ENCODE data around the gene GOLGA6C.
"Not testable (repeated sequence)": the region's sequence is repeated elsewhere in the genome, so short reads cannot be mapped to it uniquely, and the experiment has no call there.

Gene GOLGA6C

GRCh38 chr15:75259873-75260272, 1.7 kb downstream of the GOLGA6C start:
- H3K9ac ChIP-seq; H4K20me1 ChIP-seq (ENCODE audit: insufficient read depth); H3K4me2 ChIP-seq; H3K4me3 ChIP-seq (IDR thresholded peaks at IDR 0.05; ENCODE audit: insufficient read depth, low read depth, low read length); H3K4me1 ChIP-seq (ENCODE audit: low read depth, poor library complexity, severe bottlenecking); H3K27me3 ChIP-seq (ENCODE audit: insufficient read depth, low read depth); H2AFZ ChIP-seq (ENCODE audit: low read depth); H3K36me3 ChIP-seq (ENCODE audit: insufficient read depth); H3K27ac ChIP-seq; H3K79me2 ChIP-seq (ENCODE audit: insufficient read depth, low read depth): not testable (repeated sequence)

- H3K27ac ChIP-seq; H4K20me1 ChIP-seq (ENCODE audit: insufficient read depth); H3K79me2 ChIP-seq (ENCODE audit: insufficient read depth, low read depth); H3K27me3 ChIP-seq (ENCODE audit: insufficient read depth, low read depth); H3K36me3 ChIP-seq (ENCODE audit: insufficient read depth); H3K4me2 ChIP-seq; H3K4me3 ChIP-seq (IDR thresholded peaks at IDR 0.05; ENCODE audit: insufficient read depth, low read depth, low read length); H2AFZ ChIP-seq (ENCODE audit: low read depth); H3K9ac ChIP-seq; H3K4me1 ChIP-seq (ENCODE audit: low read depth, poor library complexity, severe bottlenecking): not testable (repeated sequence)
Measured at GRCh38 chr15:75273751-75274359, 15.7 kb downstream of the GOLGA6C start.

GRCh38 chr15:75274509-75275107, 16.5 kb downstream of the GOLGA6C start:
- TF ChIP-seq, protein P1, sequence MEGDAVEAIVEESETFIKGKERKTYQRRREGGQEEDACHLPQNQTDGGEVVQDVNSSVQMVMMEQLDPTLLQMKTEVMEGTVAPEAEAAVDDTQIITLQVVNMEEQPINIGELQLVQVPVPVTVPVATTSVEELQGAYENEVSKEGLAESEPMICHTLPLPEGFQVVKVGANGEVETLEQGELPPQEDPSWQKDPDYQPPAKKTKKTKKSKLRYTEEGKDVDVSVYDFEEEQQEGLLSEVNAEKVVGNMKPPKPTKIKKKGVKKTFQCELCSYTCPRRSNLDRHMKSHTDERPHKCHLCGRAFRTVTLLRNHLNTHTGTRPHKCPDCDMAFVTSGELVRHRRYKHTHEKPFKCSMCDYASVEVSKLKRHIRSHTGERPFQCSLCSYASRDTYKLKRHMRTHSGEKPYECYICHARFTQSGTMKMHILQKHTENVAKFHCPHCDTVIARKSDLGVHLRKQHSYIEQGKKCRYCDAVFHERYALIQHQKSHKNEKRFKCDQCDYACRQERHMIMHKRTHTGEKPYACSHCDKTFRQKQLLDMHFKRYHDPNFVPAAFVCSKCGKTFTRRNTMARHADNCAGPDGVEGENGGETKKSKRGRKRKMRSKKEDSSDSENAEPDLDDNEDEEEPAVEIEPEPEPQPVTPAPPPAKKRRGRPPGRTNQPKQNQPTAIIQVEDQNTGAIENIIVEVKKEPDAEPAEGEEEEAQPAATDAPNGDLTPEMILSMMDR (conservative IDR thresholded peaks at IDR 0.05; ENCODE audit: low read depth, low read length) = peak; percentile 30
- H3K4me1 ChIP-seq (ENCODE audit: low read depth, poor library complexity, severe bottlenecking); H3K4me3 ChIP-seq (IDR thresholded peaks at IDR 0.05; ENCODE audit: insufficient read depth, low read depth, low read length); H3K9ac ChIP-seq; H3K27me3 ChIP-seq (ENCODE audit: insufficient read depth, low read depth); H2AFZ ChIP-seq (ENCODE audit: low read depth); H3K79me2 ChIP-seq (ENCODE audit: insufficient read depth, low read depth); H3K27ac ChIP-seq; H4K20me1 ChIP-seq (ENCODE audit: insufficient read depth); H3K36me3 ChIP-seq (ENCODE audit: insufficient read depth); H3K4me2 ChIP-seq: not testable (repeated sequence)

GRCh38 chr15:75275617-75276016, 17.5 kb downstream of the GOLGA6C start:
- H2AFZ ChIP-seq (ENCODE audit: low read depth); H3K36me3 ChIP-seq (ENCODE audit: insufficient read depth); H3K27me3 ChIP-seq (ENCODE audit: insufficient read depth, low read depth); H3K4me2 ChIP-seq; H3K79me2 ChIP-seq (ENCODE audit: insufficient read depth, low read depth); H3K27ac ChIP-seq; H4K20me1 ChIP-seq (ENCODE audit: insufficient read depth); H3K9ac ChIP-seq; H3K4me3 ChIP-seq (IDR thresholded peaks at IDR 0.05; ENCODE audit: insufficient read depth, low read depth, low read length); H3K4me1 ChIP-seq (ENCODE audit: low read depth, poor library complexity, severe bottlenecking): not testable (repeated sequence)

- H3K27me3 ChIP-seq (ENCODE audit: insufficient read depth, low read depth); H3K4me3 ChIP-seq (IDR thresholded peaks at IDR 0.05; ENCODE audit: insufficient read depth, low read depth, low read length); H3K4me2 ChIP-seq; H3K9ac ChIP-seq; H3K27ac ChIP-seq; H4K20me1 ChIP-seq (ENCODE audit: insufficient read depth); H2AFZ ChIP-seq (ENCODE audit: low read depth); H3K36me3 ChIP-seq (ENCODE audit: insufficient read depth); H3K4me1 ChIP-seq (ENCODE audit: low read depth, poor library complexity, severe bottlenecking); H3K79me2 ChIP-seq (ENCODE audit: insufficient read depth, low read depth): not testable (repeated sequence)
Measured at GRCh38 chr15:75278497-75278896, 20.4 kb downstream of the GOLGA6C start.

- not testable (repeated sequence) for H4K20me1 ChIP-seq (ENCODE audit: insufficient read depth); H3K27ac ChIP-seq; H3K27me3 ChIP-seq (ENCODE audit: insufficient read depth, low read depth); H3K4me3 ChIP-seq (IDR thresholded peaks at IDR 0.05; ENCODE audit: insufficient read depth, low read depth, low read length); H3K9ac ChIP-seq; H3K4me1 ChIP-seq (ENCODE audit: low read depth, poor library complexity, severe bottlenecking); H3K79me2 ChIP-seq (ENCODE audit: insufficient read depth, low read depth); H2AFZ ChIP-seq (ENCODE audit: low read depth); H3K36me3 ChIP-seq (ENCODE audit: insufficient read depth); H3K4me2 ChIP-seq
Measured at GRCh38 chr15:75282572-75282971, 24.4 kb downstream of the GOLGA6C start, which contains the start of gene GOLGA6D. Gene GOLGA6D (plus strand): TSS chr15:75282835. CDS start chr15:75282876, 41 bp downstream.

DNA sequence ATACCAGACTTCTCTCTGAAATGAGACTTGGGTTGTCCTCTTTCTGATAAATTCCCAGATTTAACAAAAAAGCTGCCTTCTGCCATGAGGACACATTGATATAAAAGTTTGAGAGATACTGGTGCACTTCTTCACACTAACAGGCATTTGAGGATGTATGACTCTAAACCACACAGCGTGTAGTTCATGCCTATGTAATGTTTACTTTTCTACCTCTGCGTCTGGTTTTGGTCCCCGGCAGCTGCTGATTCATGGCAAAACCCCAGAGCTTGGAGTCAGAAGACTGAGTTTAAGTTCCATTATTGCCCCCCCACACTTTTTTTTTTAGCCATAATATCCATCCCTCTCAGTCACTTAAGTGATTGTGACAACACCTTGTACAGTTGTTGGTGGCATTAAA, 26.0 kb downstream of the GOLGA6C start:
- H3K4me2 ChIP-seq; H3K9ac ChIP-seq; H3K27me3 ChIP-seq (ENCODE audit: insufficient read depth, low read depth); H3K4me3 ChIP-seq (IDR thresholded peaks at IDR 0.05; ENCODE audit: insufficient read depth, low read depth, low read length); H4K20me1 ChIP-seq (ENCODE audit: insufficient read depth); H3K36me3 ChIP-seq (ENCODE audit: insufficient read depth); H2AFZ ChIP-seq (ENCODE audit: low read depth); H3K27ac ChIP-seq; H3K4me1 ChIP-seq (ENCODE audit: low read depth, poor library complexity, severe bottlenecking); H3K79me2 ChIP-seq (ENCODE audit: insufficient read depth, low read depth): not testable (repeated sequence)

DNA sequence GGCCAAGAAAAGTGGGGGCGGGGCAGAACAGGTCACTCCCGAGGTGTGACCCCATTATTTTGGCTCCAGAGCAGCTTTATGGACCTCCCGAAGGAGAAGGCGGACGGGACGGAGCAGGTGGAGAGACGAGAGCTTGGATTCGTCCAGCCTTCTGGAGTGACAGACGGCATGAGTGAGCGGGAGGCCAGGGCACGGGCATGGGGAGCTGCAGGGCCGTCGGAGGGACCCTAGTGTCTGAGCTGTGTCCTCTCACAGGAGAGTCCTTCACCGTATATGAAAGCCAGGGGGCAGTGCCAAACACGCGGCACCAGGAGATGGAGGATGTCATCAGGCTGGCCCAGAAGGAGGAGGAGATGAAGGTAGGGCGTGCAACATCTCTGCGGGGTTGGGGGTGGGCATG, 35.5 kb downstream of the GOLGA6C start:
- not testable (repeated sequence) for H3K79me2 ChIP-seq (ENCODE audit: insufficient read depth, low read depth); H3K4me3 ChIP-seq (IDR thresholded peaks at IDR 0.05; ENCODE audit: insufficient read depth, low read depth, low read length); H3K4me2 ChIP-seq; H3K4me1 ChIP-seq (ENCODE audit: low read depth, poor library complexity, severe bottlenecking); H3K36me3 ChIP-seq (ENCODE audit: insufficient read depth); H3K9ac ChIP-seq; H3K27me3 ChIP-seq (ENCODE audit: insufficient read depth, low read depth); H2AFZ ChIP-seq (ENCODE audit: low read depth); H4K20me1 ChIP-seq (ENCODE audit: insufficient read depth); H3K27ac ChIP-seq

GRCh38 chr15:75298541-75299310, 40.6 kb downstream of the GOLGA6C start:
- H3K36me3 ChIP-seq (ENCODE audit: insufficient read depth); H3K9ac ChIP-seq; H3K27ac ChIP-seq; H3K79me2 ChIP-seq (ENCODE audit: insufficient read depth, low read depth); H3K4me2 ChIP-seq; H3K27me3 ChIP-seq (ENCODE audit: insufficient read depth, low read depth); H3K4me3 ChIP-seq (IDR thresholded peaks at IDR 0.05; ENCODE audit: insufficient read depth, low read depth, low read length); H3K4me1 ChIP-seq (ENCODE audit: low read depth, poor library complexity, severe bottlenecking); H2AFZ ChIP-seq (ENCODE audit: low read depth); H4K20me1 ChIP-seq (ENCODE audit: insufficient read depth): not testable (repeated sequence)
